Right lobe of liver (tissue), 6 donors: Measurements from ENCODE around the gene ABCD4. TPM values are rescaled to one million over a fixed set of nuclear protein-coding genes. Genes with fewer than 3 reads are reported as not detected.

ENCODE experiments used
- ATAC-seq, 4 donors: fragments of 200-7000 bp; cut with Tn5 transposase; one replicate each; pipeline ENCODE4 v1.9.1; 2020; ENCODE audit warnings: mild to moderate bottlenecking in 4 of 4, moderate library complexity in 4 of 4
- DNase-seq, 3 donors: peaks; one replicate each; pipeline ENCODE4 v3.0.0-alpha.2; 2020
- H3K27ac ChIP-seq, 3 donors: fragments of 200-600 bp; one replicate each; pipeline ENCODE4 v1.8.0; 2022
- H3K27me3 ChIP-seq, 2 donors: fragments of 200-600 bp; one replicate each; pipeline ENCODE4 v1.8.0; 2022
- H3K36me3 ChIP-seq, 4 donors: fragments of 200-600 bp; sonication (generic) in 1 of 4; one replicate each; pipeline versions ENCODE4 v1.5.1 to v1.8.0; 2017 to 2022; ENCODE audit warnings: control low read depth in 1 of 4
- H3K4me1 ChIP-seq, 4 donors: fragments of 200-600 bp; sonication (generic) in 1 of 4; one replicate each; pipeline versions ENCODE4 v1.5.1 to v1.8.0; 2017 to 2022; ENCODE audit warnings: control low read depth in 1 of 4
- H3K4me3 ChIP-seq, 3 donors: fragments of 200-600 bp; one replicate each; pipeline ENCODE4 v1.8.0; 2022
- H3K9me3 ChIP-seq, 4 donors: fragments of 200-600 bp; sonication (generic) in 1 of 4; one replicate each; pipeline versions ENCODE4 v1.5.1 to v1.8.0; 2017 to 2022; ENCODE audit warnings: control low read depth in 1 of 4
- POLR2A ChIP-seq: fragments of 450-650 bp; IDR thresholded peaks from one replicate; pipeline ENCODE4 v1.6.1; 2017; ENCODE audit warnings: antibody characterized with exemption, mild to moderate bottlenecking
- WGBS: methylation state at CpG from one replicate; pipeline ENCODE4 v1.1.6; 2018; ENCODE audit warnings: low coverage, low lambda C conversion rate; ENCODE audit not compliant: insufficient coverage; ENCODE audit errors: missing lambda C conversion rate; 5-methylcytosine and 5-hydroxymethylcytosine counted together
- intact Hi-C, 2 donors: fragments of 100-400 bp; cut with DNase I; formaldehyde crosslinking; loops; one replicate each; pipeline versions ENCODE4 v1.11.2 to v1.14.1; 2022
- long read RNA-seq: library from polyadenylated mRNA; unstranded; transcript quantifications from one replicate; pipeline ENCODE4 v2.0.0, GENCODE V29; 2019
- total RNA-seq, 6 experiments: library from RNA; depleted of rRNA in 2 of 6; stranded (reverse); fragments of >200 nt in 2 of 6; fragmentation: NEBNext Ultra II Directional in 3 of 6; extraction: Animal tissue kit (Norgen Biotek cat#: 25700) in 3 of 6; gene quantifications; one replicate each; pipeline versions ENCODE4 v1.1.0 to v1.2.4, GENCODE V29; 2016 to 2023
- TF ChIP-seq, protein P1 (sequence below), 4 donors: fragments of 200-600 bp in 3 of 4; fragments of 450-650 bp in 1 of 4; IDR thresholded peaks; one replicate each; pipeline versions ENCODE4 v1.5.1 to v1.8.0; 2016 to 2022; ENCODE audit warnings: antibody characterized with exemption in 4 of 4, mild to moderate bottlenecking in 2 of 4
- donor health status: DM: no; HTN: yes; CAD: no.
- donor health status: DM: no; HTN: no; CAD: no.
- donor health status: DM: no; HTN: no; CAD: no.
- donor health status: DM: no; HTN: yes; CAD: no.
- donor health status: DM: no; HTN: yes; CAD: no.

Gene ABCD4
- total RNA-seq: 10 to 100 TPM; 20.3 to 39.3 (median 32.2) TPM
- long read RNA-seq, transcript ABCD4-201 (19 exons, 3,003 nt): major isoform, 5 of 8 reads
- long read RNA-seq, partial matches to known transcripts: 0 of 8 reads
- long read RNA-seq, other reads (novel, unspliced or antisense): 2 of 8 reads

- intact Hi-C loops: no loop called here
- DNase-seq (peak; percentile 95 to 97 (median 97)), ATAC-seq (peak; percentile 98 to 99 (median 98))
- H3K27ac ChIP-seq: peak within 1 kb of the TSS; percentile 58 to 89 (median 86)
- 18% methylated on average over 36 of the region's 61 CpGs for WGBS
- H3K4me1 ChIP-seq: peaks cover 0 to 6% (median 2%) of the 10 kb centered on the region in 4 donors
- H3K4me3 ChIP-seq: peak within 1 kb of the TSS; percentile 75 to 97 (median 94)
- TF ChIP-seq POLR2A: peak; percentile 85
- TF ChIP-seq, protein P1, sequence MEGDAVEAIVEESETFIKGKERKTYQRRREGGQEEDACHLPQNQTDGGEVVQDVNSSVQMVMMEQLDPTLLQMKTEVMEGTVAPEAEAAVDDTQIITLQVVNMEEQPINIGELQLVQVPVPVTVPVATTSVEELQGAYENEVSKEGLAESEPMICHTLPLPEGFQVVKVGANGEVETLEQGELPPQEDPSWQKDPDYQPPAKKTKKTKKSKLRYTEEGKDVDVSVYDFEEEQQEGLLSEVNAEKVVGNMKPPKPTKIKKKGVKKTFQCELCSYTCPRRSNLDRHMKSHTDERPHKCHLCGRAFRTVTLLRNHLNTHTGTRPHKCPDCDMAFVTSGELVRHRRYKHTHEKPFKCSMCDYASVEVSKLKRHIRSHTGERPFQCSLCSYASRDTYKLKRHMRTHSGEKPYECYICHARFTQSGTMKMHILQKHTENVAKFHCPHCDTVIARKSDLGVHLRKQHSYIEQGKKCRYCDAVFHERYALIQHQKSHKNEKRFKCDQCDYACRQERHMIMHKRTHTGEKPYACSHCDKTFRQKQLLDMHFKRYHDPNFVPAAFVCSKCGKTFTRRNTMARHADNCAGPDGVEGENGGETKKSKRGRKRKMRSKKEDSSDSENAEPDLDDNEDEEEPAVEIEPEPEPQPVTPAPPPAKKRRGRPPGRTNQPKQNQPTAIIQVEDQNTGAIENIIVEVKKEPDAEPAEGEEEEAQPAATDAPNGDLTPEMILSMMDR (IDR thresholded peaks at IDR 0.05): peak; percentile 9 to 65 (median 57)
- H3K27me3 ChIP-seq: no peaks in the 10 kb centered on the region
- H3K36me3 ChIP-seq: peaks cover 0 to 13% (median 3%) of the 10 kb centered on the region in 4 donors
- H3K9me3 ChIP-seq: no peaks in the 10 kb centered on the region
Observed at GRCh38 chr14:74302634-74303569, at the start of gene ABCD4. Gene ABCD4, minus strand, starts transcription at chr14:74302934. Its CDS starts 22 bp downstream, at chr14:74302912.

DNA sequence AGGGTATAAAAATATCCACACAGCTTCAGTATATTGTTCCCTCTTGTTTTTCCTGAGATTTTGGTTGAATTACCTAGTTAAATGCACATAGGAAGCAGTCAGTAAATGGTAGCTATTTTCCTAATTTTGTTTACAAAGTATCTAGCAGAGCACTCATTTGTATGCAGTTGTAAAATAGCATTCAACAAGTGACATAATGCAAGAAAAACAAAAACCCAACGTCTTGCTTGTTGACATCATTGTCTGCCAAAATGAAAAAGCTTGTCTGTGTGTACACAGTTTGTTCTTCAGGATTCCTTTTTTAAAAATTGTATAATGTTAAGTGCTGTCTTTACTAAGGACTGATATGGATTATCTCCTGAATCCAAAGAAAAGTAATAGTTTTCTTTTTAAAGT lies 48.2 kb upstream of the ABCD4 start:
- Histone ChIP-seq H3K27ac (no peak overlapping the region), H3K36me3 (no peaks in the 10 kb centered on the region), H3K4me3 (no peak overlapping the region), H3K4me1 (no peaks in the 10 kb centered on the region), H3K9me3 (no peaks in the 10 kb centered on the region), H3K27me3 (no peaks in the 10 kb centered on the region)
- WGBS: 0% methylated on average over 1 of the region's 1 CpG
- intact Hi-C loops: no loop called here
- no peak for ATAC-seq
- no peak for DNase-seq
- TF ChIP-seq, protein P1 (IDR thresholded peaks at IDR 0.05): no peak
- TF ChIP-seq POLR2A: no peak

- Histone ChIP-seq H3K27me3 (no peaks in the 10 kb centered on the region), H3K36me3 (no peaks in the 10 kb centered on the region), H3K9me3 (no peaks in the 10 kb centered on the region), H3K27ac (no peak overlapping the region), H3K4me3 (no peak overlapping the region), H3K4me1 (no peaks in the 10 kb centered on the region)
- ATAC-seq (no peak), DNase-seq (no peak)
- TF ChIP-seq POLR2A: no peak
- TF ChIP-seq, protein P1 (IDR thresholded peaks at IDR 0.05): no peak
- 47% methylated on average over 11 of the region's 11 CpGs for WGBS
- intact Hi-C loops: no loop called here
Observed at GRCh38 chr14:74350211-74350927, 47.6 kb upstream of the ABCD4 start.

GRCh38 chr14:74349757-74350156 lies 47.0 kb upstream of the ABCD4 start:
- no peak for DNase-seq
- 40% methylated on average over 1 of the region's 4 CpGs for WGBS
- no peak overlapping the region for H3K4me3 ChIP-seq

More at GRCh38 chr14:74349757-74350156, 47.0 kb upstream of the ABCD4 start:
- Histone ChIP-seq H3K4me1 (no peaks in the 10 kb centered on the region), H3K9me3 (no peaks in the 10 kb centered on the region), H3K27ac (no peak overlapping the region), H3K36me3 (no peaks in the 10 kb centered on the region), H3K27me3 (no peaks in the 10 kb centered on the region)
- no peak for ATAC-seq
- no peak for TF ChIP-seq POLR2A
- TF ChIP-seq, protein P1 (IDR thresholded peaks at IDR 0.05): no peak
- intact Hi-C loops: no loop called here
